Body of pancreas (tissue), 4 donors: ENCODE data around the gene TMEM229B.

Source experiments
- POLR2A ChIP-seq, 3 donors: fragments of 450-650 bp; IDR thresholded peaks; one replicate each; pipeline ENCODE4 v1.6.1; 2016; ENCODE audit warnings: antibody characterized with exemption in 3 of 3, mild to moderate bottlenecking in 2 of 3
- TF ChIP-seq, protein P1 (sequence below), 7 experiments: fragments of 450-650 bp in 4 of 7; fragments of 200-600 bp in 3 of 7; sonication (generic) in 3 of 7; IDR thresholded peaks; one replicate each; pipeline ENCODE4 v1.5.1; 2016 to 2019; ENCODE audit warnings: antibody characterized with exemption in 7 of 7

DNA sequence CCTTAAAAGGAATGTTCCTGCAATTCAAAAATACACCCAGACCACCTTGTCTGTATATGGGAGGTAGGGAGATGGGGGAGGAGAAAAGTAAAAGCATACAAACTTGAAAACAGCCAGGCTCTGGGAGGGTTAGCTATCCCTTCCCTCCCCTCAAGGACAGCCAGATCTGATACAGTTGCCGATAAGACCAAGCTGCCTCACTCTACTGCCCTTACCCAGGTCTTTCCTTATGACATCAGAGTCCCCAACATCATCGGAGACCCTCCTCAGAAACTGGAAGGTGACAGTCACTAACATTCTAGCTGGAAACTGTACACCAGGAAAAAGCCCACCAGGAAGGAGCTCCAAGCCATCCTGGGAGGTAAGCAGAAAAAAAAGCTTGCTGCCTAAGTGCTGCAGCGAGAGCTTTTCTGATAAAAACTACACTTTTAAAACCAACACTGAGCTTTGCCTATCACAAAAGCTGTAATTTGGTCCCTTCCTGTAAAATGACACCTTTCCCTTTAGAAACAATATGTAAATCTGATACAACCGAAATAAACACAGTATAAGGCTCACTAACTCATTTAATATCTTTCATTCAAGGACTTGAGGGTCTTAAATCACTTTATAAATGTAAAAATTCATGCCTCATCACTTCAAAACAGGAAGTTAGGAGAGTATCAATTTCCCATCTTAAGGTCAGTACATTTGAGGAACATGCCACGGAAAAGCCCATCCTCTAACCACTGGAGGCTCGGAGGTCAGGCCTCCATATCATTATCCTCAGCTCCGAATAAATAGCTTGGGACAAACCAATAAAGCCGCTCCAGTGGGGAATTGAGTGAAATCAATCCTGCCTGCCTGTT lies 24.2 kb upstream of the TMEM229B start:
- TF ChIP-seq, protein P1, sequence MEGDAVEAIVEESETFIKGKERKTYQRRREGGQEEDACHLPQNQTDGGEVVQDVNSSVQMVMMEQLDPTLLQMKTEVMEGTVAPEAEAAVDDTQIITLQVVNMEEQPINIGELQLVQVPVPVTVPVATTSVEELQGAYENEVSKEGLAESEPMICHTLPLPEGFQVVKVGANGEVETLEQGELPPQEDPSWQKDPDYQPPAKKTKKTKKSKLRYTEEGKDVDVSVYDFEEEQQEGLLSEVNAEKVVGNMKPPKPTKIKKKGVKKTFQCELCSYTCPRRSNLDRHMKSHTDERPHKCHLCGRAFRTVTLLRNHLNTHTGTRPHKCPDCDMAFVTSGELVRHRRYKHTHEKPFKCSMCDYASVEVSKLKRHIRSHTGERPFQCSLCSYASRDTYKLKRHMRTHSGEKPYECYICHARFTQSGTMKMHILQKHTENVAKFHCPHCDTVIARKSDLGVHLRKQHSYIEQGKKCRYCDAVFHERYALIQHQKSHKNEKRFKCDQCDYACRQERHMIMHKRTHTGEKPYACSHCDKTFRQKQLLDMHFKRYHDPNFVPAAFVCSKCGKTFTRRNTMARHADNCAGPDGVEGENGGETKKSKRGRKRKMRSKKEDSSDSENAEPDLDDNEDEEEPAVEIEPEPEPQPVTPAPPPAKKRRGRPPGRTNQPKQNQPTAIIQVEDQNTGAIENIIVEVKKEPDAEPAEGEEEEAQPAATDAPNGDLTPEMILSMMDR (IDR thresholded peaks at IDR 0.05) = no peak
- TF ChIP-seq POLR2A (IDR thresholded peaks at IDR 0.05) = no peak
